Mucosa of gallbladder (tissue), 1 donor: Measurements from ENCODE around the gene CDH4. TPM values are rescaled to one million over a fixed set of nuclear protein-coding genes. Genes with fewer than 3 reads are reported as not detected.

Experiments
- DNase-seq: peaks from one replicate; pipeline ENCODE4 v3.0.0-alpha.2; 2020; ENCODE audit warnings: low spot score
- total RNA-seq: library from RNA; stranded (reverse); gene quantifications from one replicate; pipeline ENCODE4 v1.2.1, GENCODE V29; 2021
- donor health status: DM: no; HTN: no; CAD: no.

CDH4 gene
- total RNA-seq, 1 donor from 2014 or later: 3.5 TPM

DNA sequence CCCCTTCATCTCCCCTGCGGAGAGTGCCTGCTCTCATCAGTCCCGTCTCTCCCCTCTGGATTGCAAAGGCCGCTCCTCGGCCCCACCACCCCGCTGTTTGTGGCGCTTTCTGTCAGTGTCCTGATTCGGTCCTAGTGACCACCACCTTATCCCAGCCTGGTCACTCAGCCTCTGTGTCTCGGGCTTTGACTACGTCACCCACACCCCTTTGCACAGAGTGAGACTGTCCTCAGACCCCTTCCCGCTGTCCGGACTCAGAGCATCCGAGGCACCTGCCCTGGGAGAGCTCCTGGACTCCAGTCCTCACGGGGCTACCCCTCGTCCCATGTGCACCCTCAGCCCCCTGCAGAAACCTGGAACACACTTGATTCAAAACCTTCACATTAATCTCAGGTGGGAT lies 433.4 kb downstream of the CDH4 start:
- DNase-seq: no peak

DNA sequence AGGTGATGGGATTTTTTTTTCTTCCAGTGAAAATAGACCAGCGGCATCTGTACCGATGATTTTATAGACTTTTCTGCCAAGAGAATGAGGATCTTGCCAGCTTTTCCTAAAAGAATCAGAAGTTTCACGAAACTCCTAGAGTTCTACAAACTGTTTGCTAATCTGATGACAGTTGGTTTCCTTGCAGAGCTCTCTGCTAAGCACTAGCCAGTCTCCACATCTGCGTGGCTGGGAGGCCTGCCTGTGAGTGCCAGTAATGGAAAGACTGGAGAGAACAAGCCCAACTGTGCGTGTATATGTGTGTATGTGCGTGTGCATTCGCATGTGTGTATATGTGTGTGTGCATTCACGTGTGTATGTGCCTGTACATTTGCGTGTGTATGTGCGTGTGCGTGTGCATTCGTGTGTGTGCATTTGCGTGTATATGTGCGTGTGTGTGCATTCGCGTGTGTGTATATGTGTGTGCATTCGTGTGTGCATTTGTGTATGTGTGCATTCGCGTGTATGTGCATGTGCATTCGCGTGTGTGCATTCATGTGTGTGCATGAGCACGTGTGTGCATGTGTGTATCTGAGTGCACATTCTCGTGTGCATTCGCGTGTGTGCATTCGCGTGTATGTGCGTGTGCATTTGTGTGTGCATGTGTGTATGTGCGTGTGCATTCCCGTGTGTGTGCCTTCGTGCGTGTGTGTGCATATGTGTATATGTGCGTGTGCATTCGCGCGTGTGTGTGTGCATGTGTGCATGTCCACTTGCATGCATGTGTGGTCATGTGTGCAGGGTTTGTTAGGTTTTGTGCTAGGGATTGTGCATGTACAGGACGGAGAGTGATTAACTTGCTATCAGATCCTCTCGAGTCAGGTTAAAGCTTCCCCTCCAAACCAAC lies 434.2 kb downstream of the CDH4 start:
- no peak for DNase-seq

DNA sequence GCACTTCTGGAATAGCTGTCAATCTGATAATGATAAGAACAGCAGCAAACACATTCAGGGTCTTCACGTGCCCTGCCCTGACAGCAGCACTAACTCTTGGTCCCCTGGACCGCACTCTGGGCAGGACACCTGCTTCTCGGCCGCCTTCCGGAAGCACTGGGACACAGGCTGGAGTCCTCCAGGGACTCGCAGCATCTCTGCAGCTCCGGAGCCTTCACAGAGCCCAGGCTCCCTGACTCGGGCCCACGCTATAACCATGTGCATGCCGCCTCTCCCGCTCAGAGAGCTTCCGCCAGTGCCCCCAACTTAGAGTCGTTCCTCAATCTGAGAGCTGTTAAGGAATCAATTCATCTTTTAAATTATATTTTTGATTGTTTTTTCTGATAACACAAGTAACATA lies 436.4 kb downstream of the CDH4 start:
- DNase-seq: no peak

DNA sequence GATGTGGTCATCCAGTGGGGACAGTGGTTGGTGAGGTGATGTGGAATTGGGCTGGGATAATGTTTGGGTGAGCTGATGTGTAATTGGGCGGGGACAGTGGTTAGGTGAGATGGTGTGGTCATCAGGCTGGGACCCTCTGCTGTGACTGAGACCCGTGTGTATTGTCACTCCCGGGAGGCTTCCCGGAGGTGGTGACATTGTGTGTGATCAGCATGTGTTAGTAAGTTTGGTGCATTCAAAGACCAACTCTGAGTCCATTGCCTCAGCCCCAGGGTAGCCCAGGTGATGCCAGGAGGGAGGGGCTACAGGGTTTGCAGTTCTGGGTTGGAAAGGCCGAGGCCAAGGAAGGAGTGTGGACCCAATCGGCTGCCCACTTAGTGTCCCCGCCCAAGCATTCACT lies 438.1 kb downstream of the CDH4 start:
- no peak for DNase-seq

DNA sequence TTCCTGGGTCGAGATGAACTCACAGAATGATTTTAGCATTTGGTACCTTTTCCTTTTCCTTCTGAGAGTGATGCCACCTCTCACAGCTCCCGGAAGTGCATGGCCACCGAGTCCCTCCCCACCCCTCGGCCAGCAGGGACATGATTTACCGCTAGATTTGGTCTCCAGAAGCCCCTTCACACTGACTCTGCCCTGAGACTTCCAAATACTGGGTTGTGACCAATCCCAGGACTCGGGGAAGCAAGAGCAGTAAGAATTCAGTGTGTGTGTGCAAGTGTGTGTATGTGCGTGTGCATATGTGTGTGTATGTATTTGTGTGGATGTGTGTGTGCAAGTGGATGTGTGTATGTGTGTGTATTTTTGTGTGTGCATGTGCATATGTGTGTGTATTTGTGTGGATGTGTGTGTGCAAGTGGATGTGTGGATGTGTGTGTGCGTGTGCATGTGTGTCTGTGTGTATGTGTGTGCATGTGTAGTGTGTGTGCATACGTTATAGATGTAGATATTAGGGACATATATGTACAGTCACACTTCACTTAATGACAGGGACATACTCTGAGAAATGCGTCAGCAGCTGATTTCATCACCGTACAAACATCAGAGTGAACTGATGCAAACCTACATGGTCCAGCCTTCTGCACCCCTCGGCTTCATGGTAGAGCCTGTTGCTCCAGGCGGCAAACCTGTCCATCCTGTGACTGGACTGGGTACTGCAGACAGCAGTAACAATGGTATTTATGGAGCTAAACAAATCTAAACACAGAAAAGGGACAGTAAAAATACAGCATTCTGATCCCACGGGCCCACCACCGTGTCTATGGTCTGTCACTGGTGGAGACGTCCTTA lies 439.2 kb downstream of the CDH4 start:
- DNase-seq: no peak

DNA sequence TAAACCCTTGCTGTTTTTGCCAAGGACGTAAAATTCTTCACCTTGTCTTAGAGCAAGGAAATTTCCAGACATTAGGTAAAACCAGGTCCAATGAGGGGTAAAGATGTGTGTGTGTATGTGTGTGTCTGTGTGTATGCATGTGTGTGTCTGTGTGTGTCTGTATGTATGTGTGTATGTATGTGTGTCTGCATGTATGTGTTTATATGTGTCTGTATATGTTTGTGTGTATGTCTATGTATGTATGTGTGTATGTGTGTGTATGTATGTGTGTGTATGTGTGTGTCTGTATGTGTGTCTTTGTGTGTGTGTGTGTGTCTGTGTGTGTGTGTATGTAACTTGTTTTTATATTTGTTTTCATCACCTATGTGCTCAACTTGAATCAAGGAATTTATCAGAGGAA lies 439.9 kb downstream of the CDH4 start:
- DNase-seq: no peak

DNA sequence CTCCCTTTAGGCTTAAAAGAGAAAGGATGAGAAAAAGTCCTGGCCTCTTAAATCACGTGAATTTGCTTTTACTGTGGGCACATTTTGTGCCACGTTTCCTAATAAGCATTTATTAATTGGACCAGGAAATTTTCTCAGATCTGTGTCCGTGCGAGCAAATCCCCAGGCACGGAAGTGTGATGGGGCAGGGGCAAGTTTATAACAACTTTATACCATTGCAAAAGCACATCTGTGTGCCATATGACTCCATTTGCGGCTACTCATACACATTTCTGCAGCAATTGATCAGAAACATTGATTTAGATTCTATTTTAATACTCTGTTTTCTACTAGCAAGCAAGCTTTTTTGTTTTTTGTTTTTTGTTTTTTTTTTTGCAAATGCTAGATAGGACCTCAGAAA lies 440.4 kb downstream of the CDH4 start:
- no peak for DNase-seq

DNA sequence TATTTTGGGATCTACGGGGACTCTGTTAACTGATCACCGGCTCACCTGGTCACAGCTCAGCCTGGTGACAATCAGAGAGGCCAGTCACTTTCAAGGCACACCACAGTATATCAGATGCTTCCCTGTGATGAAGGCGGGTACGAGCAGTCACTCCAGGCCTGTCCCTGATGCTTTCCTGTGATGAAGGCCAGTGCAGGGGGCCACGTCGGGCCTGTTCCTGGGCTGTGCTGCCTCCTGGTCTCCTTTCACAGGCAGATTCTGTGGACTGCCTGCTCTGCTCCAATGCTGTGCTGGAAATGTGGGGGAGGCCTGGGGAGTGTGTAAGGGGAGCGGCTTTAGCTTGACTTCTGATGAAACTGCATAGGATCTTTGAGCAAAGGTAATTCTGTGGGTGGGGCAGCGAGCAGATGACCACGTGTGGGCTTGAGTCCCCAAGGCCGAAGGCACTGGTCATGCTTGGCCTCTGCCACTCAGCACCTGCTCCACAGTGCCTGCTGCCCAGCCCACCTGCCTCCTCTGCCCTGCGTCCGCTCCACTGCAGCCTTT lies 441.1 kb downstream of the CDH4 start:
- DNase-seq: no peak

DNA sequence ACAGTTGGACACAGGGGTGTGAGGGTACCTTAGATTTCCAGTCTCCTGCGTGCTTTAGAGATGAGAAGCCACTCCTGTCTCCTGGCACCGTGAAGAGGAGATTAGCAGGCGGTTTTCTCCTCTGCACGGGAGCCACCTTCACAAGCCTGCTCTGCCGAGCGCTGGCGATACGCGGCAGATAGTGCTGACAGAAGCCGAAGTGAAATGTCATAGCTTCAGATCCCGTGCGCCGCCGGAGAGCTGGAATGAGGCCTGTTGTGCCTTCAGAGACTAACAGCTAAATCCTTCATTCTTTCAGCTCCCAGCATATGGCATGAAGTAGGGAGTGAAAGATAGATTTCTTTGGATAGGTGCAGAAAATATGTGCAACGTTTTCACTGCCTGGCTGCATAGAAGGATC lies 442.6 kb downstream of the CDH4 start:
- no peak for DNase-seq

DNA sequence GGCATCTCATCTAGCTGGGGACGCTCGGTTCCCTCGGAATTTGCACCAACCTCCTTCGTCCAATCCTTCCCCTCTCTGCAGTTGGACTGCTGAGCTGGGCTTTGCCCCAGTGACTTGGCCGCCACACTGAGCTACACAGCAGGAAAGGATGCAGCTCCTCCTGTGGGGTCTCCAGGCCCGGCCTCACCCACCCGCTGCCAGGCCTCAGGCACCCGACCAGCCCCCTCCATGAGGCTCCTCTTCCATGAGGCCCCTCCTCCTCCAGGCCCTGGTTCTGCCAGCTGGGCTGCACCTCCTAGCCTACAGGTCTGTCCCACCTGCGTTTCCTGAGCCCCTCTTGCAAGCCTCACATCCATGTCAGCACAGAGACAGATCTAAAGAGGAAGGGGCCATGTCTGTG lies 443.7 kb downstream of the CDH4 start:
- DNase-seq: no peak

DNA sequence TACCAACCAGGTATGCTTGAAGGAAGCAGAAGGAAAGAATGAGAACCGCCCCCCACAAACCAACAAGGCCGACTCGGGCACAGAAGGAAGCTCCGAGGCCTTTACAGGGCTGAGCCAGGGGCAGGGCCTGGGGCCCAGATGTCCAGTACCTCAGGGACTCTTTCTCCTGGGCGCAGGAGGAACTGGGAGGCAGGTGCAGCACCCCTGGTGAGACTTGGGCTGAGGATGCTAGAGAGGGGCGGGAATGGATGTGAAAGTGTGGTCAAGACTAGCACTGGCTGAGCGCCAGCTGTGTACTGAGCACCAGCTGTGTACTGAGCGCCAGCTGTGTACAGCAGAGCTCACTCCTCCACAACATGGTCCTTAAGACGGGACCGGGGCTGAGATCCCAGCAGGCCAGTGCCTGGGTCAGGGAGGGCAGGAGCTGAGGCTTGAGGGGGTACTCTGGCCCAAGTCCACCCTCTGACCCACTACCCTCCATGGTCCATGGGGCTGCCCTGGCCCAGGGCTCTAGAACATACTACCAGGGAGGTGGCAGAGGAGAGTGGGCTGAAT lies 444.2 kb downstream of the CDH4 start:
- DNase-seq: no peak

DNA sequence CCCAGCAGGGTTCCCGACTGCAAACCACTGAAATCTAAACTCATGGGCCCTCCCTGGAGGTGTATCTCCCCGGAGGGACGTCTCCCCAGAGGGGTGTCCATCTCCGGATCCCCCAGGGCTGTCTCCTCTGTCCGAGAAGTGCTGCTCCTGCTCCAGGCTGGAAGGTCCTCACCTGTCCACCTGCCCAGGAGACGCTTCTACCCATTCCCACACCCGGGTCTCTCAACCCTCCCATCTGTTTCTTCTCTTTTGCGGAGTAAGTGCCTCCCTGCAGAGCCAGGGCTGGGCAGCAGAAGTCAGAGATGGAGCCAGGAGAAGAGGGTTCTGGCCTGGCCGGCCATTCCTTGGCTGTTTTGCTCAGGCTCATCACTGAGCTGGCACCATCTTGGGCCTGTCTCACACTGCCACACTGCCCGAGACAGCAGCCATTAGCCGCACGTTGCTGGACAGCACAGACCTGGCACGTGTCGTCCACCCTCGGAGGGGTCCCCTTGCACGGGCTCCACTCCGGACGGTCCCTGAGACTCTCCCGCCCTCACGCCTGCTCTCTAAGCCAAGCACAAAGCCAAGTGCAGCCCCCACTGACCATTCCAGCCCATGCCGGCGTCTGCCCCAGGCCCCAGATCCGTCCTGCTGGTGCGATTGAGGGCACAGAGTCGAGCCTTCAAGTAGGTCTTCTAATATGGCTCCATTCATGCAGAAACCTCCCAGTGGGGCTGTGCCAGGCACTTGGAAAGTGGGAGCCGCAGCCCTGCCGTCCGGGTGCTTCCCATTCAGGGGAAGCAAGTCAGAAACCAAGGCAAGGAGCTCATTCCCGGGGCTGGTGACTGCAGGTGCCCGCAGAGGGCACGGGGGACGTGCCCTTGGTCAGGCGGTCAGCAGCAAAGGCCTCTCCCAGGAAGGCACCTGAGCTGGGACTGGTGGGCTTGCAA lies 445.9 kb downstream of the CDH4 start:
- no peak for DNase-seq

DNA sequence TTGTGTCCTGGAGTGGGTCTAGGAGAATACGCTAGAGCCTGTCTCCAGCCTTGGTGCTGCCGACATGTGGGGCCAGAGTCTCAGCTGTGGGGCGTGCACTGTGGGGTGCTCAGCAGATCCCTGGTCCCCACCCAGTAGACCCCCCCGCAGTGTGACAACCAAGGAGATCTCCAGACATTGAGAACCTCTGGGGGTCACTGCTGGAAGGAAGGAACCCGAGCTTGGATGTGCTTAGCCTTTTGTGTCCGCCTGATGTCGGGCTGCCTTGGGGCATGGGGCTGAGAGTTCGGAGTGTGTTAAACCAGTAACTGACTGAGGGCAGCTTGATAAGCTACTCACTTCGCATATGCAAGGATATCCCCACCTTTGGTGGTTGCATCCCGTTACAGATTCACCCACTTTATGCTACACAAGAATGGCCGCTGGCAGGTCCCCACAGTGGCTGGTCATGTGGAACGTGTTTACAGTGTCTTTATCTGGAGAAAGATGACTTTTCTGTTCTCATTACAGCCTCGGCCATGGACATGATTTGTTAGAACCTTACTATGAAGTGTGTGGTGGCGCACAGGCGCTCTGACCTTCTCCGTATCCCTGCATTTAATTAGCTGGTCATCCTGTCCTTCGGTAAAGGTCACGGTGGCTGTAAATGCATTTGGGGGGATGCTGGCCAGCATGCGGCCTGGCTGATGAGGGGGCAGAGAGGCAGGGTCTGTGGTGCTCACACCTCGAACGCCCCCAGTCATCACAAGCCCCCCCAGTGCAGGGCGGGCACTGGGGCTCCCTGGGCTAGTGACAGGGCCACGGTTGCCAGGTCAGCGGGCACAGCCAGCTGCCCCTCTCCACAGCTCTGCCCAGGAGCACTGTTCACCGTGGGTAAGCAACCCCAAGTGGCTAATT lies 446.8 kb downstream of the CDH4 start:
- no peak for DNase-seq

DNA sequence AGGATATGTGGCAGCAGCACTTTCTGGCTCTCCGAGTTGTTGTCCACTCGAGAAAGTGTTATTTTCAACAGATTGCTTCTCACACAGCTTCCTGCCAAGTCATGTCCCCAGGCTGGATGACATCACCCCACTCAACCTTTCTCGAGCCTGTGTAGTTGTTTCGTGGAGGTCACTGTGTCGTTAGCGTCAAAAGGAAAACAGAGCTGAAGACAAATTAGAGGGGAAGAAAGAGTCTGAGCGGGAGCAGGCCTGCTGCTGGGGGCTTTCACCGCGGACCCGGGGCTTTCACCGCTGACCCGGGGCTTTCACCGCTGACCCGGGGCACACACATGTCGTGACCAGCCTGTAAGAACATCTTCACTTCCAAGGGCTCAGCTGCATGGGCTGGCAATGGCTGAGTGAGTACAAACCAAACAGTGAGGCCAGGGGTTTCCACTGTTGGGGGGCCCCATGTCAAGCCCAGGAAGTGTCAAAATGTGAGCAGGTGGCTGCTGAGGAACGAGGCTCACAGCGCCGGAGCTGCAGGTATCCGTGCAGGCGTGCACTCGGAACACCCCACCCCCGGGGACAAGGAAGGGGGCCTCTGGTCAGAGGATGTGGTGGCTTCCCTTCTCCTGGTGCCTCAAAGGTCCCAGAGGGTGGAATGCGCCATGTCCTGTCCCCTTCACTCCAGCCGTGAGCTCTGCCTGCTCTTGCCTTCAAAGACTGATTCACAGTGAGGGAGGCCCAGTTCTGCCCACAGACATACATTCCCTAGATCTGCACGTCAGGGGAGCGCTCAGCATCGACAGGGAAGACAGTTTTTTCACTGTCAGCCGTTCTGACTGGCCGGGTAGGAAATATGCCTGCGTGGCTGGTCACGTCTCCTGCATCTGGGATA lies 447.7 kb downstream of the CDH4 start:
- DNase-seq: no peak

DNA sequence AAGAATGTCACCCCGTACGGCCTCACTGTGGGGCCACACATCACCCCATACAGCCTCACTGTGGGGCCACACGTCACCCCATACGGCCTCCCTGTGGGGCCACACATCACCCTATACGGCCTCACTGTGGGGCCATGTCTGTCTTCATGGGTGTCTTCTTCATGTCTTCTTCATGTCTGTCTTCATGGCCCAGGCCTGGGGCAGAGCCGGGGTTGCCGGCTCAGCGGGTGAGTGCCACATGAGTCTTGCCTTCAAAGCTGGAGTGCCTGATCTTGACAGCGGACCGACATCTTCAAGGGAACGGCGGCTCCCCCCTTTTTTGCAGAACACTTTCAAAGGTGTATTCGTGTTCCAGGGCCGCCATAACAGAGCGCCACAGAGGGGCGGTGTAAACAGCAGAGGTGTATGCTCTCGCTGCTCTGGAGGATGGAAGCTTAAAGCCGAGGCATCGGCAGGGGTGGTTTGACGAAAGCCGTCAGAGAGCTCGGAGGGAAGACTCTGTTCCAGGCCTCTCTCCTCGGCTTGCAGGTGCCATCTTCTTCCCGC lies 448.6 kb downstream of the CDH4 start:
- no peak for DNase-seq

DNA sequence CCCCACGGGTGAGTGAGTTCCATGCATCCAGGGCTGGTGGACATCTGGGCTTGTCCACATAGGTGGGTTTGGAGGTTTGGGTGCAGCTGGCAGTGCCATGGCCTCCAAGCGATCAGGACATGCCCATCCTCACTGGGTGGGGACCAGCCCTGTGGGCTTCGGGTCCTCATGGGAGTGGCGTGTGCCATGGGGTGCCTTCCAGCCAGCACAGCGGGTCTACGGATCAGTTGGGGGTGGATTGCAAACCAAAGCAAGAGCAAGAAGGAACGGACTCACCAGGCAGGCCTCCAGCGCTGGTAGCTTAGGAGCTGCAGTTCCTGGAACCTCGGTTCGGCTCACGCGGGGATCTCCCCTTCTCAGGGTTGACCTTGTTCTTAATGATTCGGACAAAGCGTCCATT lies 449.3 kb downstream of the CDH4 start:
- no peak for DNase-seq

DNA sequence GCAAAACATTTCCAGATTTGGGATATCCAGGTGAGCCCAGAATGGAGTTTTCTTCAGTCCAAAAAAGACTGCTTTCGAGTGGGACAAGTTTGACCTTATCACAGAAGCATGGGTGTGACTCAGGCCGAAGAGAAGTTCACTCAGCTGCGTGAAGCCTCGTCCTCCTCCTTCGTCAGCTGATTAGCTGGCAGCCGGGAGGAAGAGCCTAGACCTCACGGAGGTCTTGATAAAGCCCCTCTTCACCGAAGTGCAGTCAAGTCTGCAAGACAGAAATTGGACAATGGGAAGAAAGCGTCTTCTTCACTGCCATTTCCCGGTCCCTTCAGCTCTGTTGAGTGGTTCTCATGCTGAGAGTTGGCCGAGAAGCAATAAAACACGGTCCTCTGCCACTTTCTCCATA lies 449.7 kb downstream of the CDH4 start:
- no peak for DNase-seq

DNA sequence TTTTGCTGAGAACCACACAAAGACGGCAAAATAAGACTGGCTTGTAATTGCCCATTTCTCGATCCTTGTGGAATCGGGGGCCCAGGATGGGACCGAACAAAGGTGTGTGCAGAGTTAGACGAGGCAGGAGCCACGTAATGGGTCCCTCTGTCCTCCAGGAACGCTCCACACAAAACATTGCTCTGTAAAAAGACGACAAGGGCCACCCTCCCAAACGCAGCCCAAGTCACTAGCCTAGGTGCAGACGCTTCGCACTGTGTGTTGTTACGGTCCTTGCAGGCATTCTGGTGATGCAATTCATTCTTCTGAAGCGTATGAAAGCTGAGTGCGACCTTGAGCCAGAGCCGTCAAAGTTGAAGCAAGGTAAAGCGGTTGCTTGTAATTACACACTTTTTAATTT lies 450.2 kb downstream of the CDH4 start:
- no peak for DNase-seq

DNA sequence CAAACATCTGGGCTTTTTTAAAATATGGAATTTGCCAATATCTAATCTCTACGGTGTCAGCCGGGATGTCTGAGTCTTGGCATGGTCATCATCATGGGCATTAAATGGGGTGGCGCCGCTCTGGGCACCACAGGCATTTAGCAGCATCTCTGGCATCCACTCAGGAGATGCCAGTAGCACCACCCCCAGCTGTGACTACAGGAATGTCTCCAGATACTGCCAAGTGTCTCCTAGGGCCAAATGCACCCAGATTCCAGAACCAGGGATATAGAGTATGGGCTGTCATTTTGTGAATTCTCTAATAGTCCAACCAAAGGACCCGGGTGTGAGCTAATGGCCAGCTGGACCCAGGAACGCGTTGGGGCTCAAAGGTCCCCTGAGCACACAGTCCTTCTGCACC lies 452.6 kb downstream of the CDH4 start:
- DNase-seq: no peak
